ENCODE measurements around the gene CCT3. TPM values are rescaled to one million over a fixed set of nuclear protein-coding genes. Genes with fewer than 3 reads are reported as not detected.

CCT3 gene
- total RNA-seq, 1 experiment from 2014 or later: 619 TPM

GRCh38 chr1:156305215-156305614, 32.9 kb downstream of the CCT3 start:
- no peak for DNase-seq (ENCODE audit: low read depth, low spot score)
- no peak for TF ChIP-seq CTCF (IDR thresholded peaks at IDR 0.05 in 2 of 3, conservative IDR thresholded peaks at IDR 0.05 in 1 of 3; ENCODE audit: borderline replicate concordance in 1 of 3, insufficient read depth in 1 of 3, low read depth in 2 of 3, low read length in 2 of 3)
- no peak for TF ChIP-seq SP1 (IDR thresholded peaks at IDR 0.05; ENCODE audit: low read depth)
- no peak for TF ChIP-seq CBX3 (IDR thresholded peaks at IDR 0.05; ENCODE audit: low read depth)
- no peak for TF ChIP-seq SRF (IDR thresholded peaks at IDR 0.05; ENCODE audit: low read depth)
- no peak for TF ChIP-seq ZFX (IDR thresholded peaks at IDR 0.05)
- no peak for TF ChIP-seq ATF3 (IDR thresholded peaks at IDR 0.05)
- no peak for TF ChIP-seq EZH2phosphoT487 (IDR thresholded peaks at IDR 0.05; ENCODE audit: borderline replicate concordance)
- TF ChIP-seq POLR2A (IDR thresholded peaks at IDR 0.05; ENCODE audit: borderline replicate concordance, extremely low read depth, insufficient read depth, insufficient read length): no peak
- no peak for TF ChIP-seq EGR1 (IDR thresholded peaks at IDR 0.05; ENCODE audit: low read depth)
- TF ChIP-seq ZBTB33 (IDR thresholded peaks at IDR 0.05; ENCODE audit: extremely low read depth, insufficient replicate concordance, low read length): no peak
- no peak for TF ChIP-seq EZH2 (IDR thresholded peaks at IDR 0.05)
- no peak for TF ChIP-seq TCF7L2 (IDR thresholded peaks at IDR 0.05; ENCODE audit: borderline replicate concordance, extremely low read depth, insufficient read depth, insufficient read length)
- TF ChIP-seq YY1 (IDR thresholded peaks at IDR 0.05; ENCODE audit: extremely low read depth, insufficient replicate concordance, low read depth, low read length): no peak
- TF ChIP-seq FOSL1 (IDR thresholded peaks at IDR 0.05; ENCODE audit: low read depth): no peak
- TF ChIP-seq SIN3A (IDR thresholded peaks at IDR 0.05; ENCODE audit: low read depth): no peak
- no peak for TF ChIP-seq MAX (IDR thresholded peaks at IDR 0.05)
- no peaks in the 10 kb centered on the region for H3K27me3 ChIP-seq (ENCODE audit: insufficient read depth, low read length)
- H3K4me1 ChIP-seq (ENCODE audit: control insufficient read depth in 1 of 2, insufficient read depth in 2 of 2, low read length in 2 of 2): no peaks in the 10 kb centered on the region
- H3K27ac ChIP-seq (ENCODE audit: low read depth, low read length): no peak overlapping the region
- H3K4me2 ChIP-seq (ENCODE audit: low read length): no peak overlapping the region
- no peak for ATAC-seq
- BruUV-seq (replicated peaks): no TSS peak
- intact Hi-C loops (cut with micrococcal nuclease): no loop called here
- H2AFZ ChIP-seq (ENCODE audit: low read depth, low read length, poor library complexity, severe bottlenecking): no peak overlapping the region
- H3K9me2 ChIP-seq (ENCODE audit: insufficient read depth): no peaks in the 10 kb centered on the region
- no peaks in the 10 kb centered on the region for H3K9me3 ChIP-seq (ENCODE audit: control insufficient read depth in 1 of 2, insufficient read depth in 1 of 2, low read depth in 1 of 2, low read length in 2 of 2)
- ChIA-PET CTCF (no interaction called here), RAD21 (ENCODE audit: low non-redundant PET in 1 of 2, low total read pairs in 2 of 2, uncharacterized antibody in 2 of 2, unreplicated experiment in 2 of 2) (no interaction called here), POLR2A (no interaction called here)
- no peak overlapping the region for H3K9ac ChIP-seq (ENCODE audit: low read length)
- H4K20me1 ChIP-seq (ENCODE audit: insufficient read depth): peaks cover 4% of the 10 kb centered on the region; the same call in 1 of the 2 replicates
- H3K4me3 ChIP-seq (replicated peaks in 1 of 2; ENCODE audit: low read depth in 1 of 2, low read length in 2 of 2): no peak overlapping the region
- peaks cover 21 to 32% of the 10 kb centered on the region in 2 experiments for H3K36me3 ChIP-seq (ENCODE audit: control insufficient read depth in 1 of 2, insufficient read depth in 2 of 2, low read length in 2 of 2)
- H3K79me2 ChIP-seq (ENCODE audit: insufficient read depth, low read length): no peaks in the 10 kb centered on the region

Data from HCT116 (cell line).